K562 (cell line): Measurements from ENCODE around the gene AGO3. TPM values are rescaled to one million over a fixed set of nuclear protein-coding genes. Genes with fewer than 3 reads are reported as not detected.

ENCODE experiments used
- AFF4 ChIP-seq: sonication (generic); formaldehyde crosslinking; IDR thresholded peaks from 2 replicates; pipeline ENCODE4 v1.8.0; 2023; ENCODE audit warnings: mild to moderate bottlenecking, missing genetic modification reagents
- DIDO1 ChIP-seq: fragments of 450-650 bp; IDR thresholded peaks from 2 replicates; pipeline ENCODE4 v1.6.1; 2016; ENCODE audit warnings: low read depth, missing biosample characterization, missing genetic modification characterization
- KLF6 ChIP-seq: fragments of 250-450 bp; sonication (Bioruptor Pico); IDR thresholded peaks from 2 replicates; pipeline ENCODE4 v1.4.0; 2020; ENCODE audit warnings: mild to moderate bottlenecking, moderate library complexity, borderline replicate concordance
- NCOA1 ChIP-seq: fragments of 450-650 bp; IDR thresholded peaks from 2 replicates; pipeline ENCODE4 v1.6.1; 2016; ENCODE audit warnings: low read depth
- NCOA4 ChIP-seq: fragments of 450-650 bp; IDR thresholded peaks from 2 replicates; pipeline ENCODE4 v1.6.1; 2018; ENCODE audit warnings: mild to moderate bottlenecking; ENCODE audit not compliant: partially characterized antibody
- PPARD ChIP-seq: fragments of 250-450 bp; sonication (Bioruptor Pico); IDR thresholded peaks from 2 replicates; pipeline ENCODE4 v1.8.0; 2022; ENCODE audit warnings: inconsistent platforms, mild to moderate bottlenecking, moderate library complexity
- RFX5 ChIP-seq: IDR thresholded peaks from 2 replicates; pipeline ENCODE4 v1.6.1; 2011; ENCODE audit warnings: low read depth, mild to moderate bottlenecking, improper control_type of control experiment, low read length
- TCF3 ChIP-seq: sonication (generic); formaldehyde crosslinking; IDR thresholded peaks from 2 replicates; pipeline ENCODE4 v1.4.0; 2020; ENCODE audit warnings: mild to moderate bottlenecking, missing genetic modification reagents
- TEAD1 ChIP-seq, 2 experiments: fragments of 450-650 bp in 1 of 2; sonication (generic) in 1 of 2; formaldehyde crosslinking; IDR thresholded peaks; 2 replicates each; pipeline versions ENCODE4 v1.4.0 to v1.8.0; 2020 to 2022; ENCODE audit warnings: mild to moderate bottlenecking in 2 of 2, missing genetic modification reagents in 1 of 2
- ZNF57 ChIP-seq: fragments of 450-650 bp; formaldehyde crosslinking; IDR thresholded peaks from 2 replicates; pipeline ENCODE4 v1.4.0; 2020; ENCODE audit warnings: mild to moderate bottlenecking, moderate library complexity
- ZNF766 ChIP-seq: fragments of 200-800 bp; sonication (Bioruptor generic); conservative IDR thresholded peaks from 2 replicates; pipeline ENCODE4 v1.6.1; 2016; ENCODE audit warnings: missing genetic modification characterization, missing compliant biosample characterization
- polyA plus RNA-seq, 8 experiments: library from polyadenylated mRNA; depleted of rRNA in 4 of 8; stranded (reverse) in 5 of 8; unstranded in 3 of 8; fragments of >200 nt; fragmentation: Nextera tagmentation in 2 of 8; fragmentation: Illumina TruSeq in 1 of 8; extraction: Ambion mirVana in 2 of 8; extraction: Trizol in 1 of 8; gene quantifications; 2 replicates each; pipeline versions ENCODE4 v1.2.1 to v1.2.3, GENCODE V29; 2011 to 2014; ENCODE audit warnings: inconsistent platforms in 1 of 8, missing spikeins in 1 of 8
- total RNA-seq, 7 experiments: library from RNA; depleted of rRNA in 6 of 7; stranded (reverse); fragments of >200 nt in 6 of 7; fragmentation: Illumina TruSeq in 2 of 7; extraction: Trizol in 2 of 7; gene quantifications; 2 replicates each; pipeline versions ENCODE4 v1.2.1 to v1.2.3, GENCODE V29; 2011 to 2021; ENCODE audit warnings: low replicate concordance in 1 of 7
- TF ChIP-seq, protein P1 (sequence below), 2 experiments: fragments of 450-650 bp in 1 of 2; sonication (generic) in 1 of 2; formaldehyde crosslinking in 1 of 2; IDR thresholded peaks; 2 replicates each; pipeline versions ENCODE4 v1.7.1 to v1.9.0; 2016 to 2022; ENCODE audit warnings: inconsistent platforms in 1 of 2, mild to moderate bottlenecking in 1 of 2, missing genetic modification reagents in 1 of 2
- TF ChIP-seq, protein P2 (sequence below): fragments of 250-450 bp; sonication (Bioruptor Pico); IDR thresholded peaks from 2 replicates; pipeline ENCODE4 v1.5.1; 2021; ENCODE audit warnings: mild to moderate bottlenecking

The AGO3 gene
- total and polyA plus RNA-seq, 9 of the 15 experiments (the other 6 are each of a cell fraction or from before 2014, with no cell fraction given), result 4.5 to 41.5 (median 22.7) TPM

DNA sequence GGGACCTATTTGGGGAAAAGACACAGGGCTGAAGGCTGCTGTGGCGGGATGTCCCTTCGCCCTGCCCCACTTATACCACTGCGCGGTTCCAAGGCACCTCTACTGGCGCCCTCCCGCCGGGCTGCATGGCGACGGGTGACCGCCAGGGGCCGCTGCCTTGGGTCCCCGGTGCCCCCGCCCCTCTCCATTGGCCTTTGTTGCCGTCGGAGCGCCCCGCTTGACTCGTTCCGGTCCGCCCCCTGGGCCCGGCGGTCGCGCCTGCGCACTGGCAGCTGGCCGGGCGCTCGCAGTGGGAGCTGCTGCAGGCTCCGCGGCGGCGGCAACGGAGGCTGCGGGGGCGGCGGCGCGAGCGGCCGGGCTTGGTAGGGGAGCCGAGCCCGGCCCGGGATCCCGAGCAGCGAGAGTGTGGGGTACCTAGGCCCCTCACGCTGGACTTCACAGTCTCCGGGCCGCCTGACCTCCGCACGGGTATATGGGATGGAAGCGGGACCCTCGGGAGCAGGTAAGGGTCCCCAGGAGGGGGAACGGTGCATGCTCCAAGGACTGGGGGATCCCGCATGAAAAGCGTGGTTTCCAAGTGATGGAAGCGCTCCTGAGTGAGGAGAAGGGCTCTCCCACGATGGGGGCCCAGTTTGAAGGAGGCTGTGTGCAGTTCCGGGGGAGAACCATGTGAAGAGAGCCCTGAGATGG, 47.8 kb upstream of the AGO3 start, which contains the start of gene AGO1 (continued):
- TF ChIP-seq, protein P1, sequence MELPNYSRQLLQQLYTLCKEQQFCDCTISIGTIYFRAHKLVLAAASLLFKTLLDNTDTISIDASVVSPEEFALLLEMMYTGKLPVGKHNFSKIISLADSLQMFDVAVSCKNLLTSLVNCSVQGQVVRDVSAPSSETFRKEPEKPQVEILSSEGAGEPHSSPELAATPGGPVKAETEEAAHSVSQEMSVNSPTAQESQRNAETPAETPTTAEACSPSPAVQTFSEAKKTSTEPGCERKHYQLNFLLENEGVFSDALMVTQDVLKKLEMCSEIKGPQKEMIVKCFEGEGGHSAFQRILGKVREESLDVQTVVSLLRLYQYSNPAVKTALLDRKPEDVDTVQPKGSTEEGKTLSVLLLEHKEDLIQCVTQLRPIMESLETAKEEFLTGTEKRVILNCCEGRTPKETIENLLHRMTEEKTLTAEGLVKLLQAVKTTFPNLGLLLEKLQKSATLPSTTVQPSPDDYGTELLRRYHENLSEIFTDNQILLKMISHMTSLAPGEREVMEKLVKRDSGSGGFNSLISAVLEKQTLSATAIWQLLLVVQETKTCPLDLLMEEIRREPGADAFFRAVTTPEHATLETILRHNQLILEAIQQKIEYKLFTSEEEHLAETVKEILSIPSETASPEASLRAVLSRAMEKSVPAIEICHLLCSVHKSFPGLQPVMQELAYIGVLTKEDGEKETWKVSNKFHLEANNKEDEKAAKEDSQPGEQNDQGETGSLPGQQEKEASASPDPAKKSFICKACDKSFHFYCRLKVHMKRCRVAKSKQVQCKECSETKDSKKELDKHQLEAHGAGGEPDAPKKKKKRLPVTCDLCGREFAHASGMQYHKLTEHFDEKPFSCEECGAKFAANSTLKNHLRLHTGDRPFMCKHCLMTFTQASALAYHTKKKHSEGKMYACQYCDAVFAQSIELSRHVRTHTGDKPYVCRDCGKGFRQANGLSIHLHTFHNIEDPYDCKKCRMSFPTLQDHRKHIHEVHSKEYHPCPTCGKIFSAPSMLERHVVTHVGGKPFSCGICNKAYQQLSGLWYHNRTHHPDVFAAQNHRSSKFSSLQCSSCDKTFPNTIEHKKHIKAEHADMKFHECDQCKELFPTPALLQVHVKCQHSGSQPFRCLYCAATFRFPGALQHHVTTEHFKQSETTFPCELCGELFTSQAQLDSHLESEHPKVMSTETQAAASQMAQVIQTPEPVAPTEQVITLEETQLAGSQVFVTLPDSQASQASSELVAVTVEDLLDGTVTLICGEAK (IDR thresholded peaks at IDR 0.05), result peak; percentile 47
- TF ChIP-seq, protein P1 (CRISPR knock-in tag; IDR thresholded peaks at IDR 0.05), result no peak
- TF ChIP-seq RFX5 (no peak), NCOA4 (no peak), TEAD1 (CRISPR knock-in tag; IDR thresholded peaks at IDR 0.05) (peak; percentile 55 to 56; a peak in 1 of 4 replicates), ZNF766 (CRISPR knock-in tag) (no peak), TCF3 (CRISPR knock-in tag) (peak; percentile 31), PPARD (no peak), NCOA1 (no peak), AFF4 (CRISPR knock-in tag) (peak; percentile 54; the same call in 1 of the 2 replicates), KLF6 (no peak), ZNF57 (CRISPR knock-in tag) (no peak), DIDO1 (no peak)
- TF ChIP-seq, protein P2, sequence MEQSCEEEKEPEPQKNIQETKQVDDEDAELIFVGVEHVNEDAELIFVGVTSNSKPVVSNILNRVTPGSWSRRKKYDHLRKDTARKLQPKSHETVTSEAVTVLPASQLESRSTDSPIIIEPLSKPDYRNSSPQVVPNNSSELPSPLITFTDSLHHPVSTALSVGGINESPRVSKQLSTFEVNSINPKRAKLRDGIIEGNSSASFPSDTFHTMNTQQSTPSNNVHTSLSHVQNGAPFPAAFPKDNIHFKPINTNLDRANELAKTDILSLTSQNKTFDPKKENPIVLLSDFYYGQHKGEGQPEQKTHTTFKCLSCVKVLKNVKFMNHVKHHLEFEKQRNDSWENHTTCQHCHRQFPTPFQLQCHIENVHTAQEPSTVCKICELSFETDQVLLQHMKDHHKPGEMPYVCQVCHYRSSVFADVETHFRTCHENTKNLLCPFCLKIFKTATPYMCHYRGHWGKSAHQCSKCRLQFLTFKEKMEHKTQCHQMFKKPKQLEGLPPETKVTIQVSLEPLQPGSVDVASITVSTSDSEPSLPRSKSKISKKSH (CRISPR knock-in tag), result no peak
